CD14-positive monocyte (primary cell): ENCODE measurements around the gene PNPLA7. TPM values are rescaled to one million over a fixed set of nuclear protein-coding genes. Genes with fewer than 3 reads are reported as not detected.
A peak's percentile ranks its signal among the peaks of the same experiment; 100 is the strongest.

Source experiments
- DNase-seq, 3 donors: peaks; one replicate each; pipeline ENCODE4 v3.0.0-alpha.2; 2011 to 2022
- H2AFZ ChIP-seq: 2 replicates; pipeline ENCODE4 v1.6.0; 2012; ENCODE audit warnings: mild to moderate bottlenecking, low read depth, low read length, inconsistent platforms; ENCODE audit not compliant: insufficient read depth, poor library complexity, severe bottlenecking
- H3K27ac ChIP-seq, 2 donors: 1 replicate in 1 of 2; 2 replicates in 1 of 2; pipeline ENCODE4 v1.5.1; 2012 to 2013; ENCODE audit warnings: low read length in 2 of 2, control low read depth in 1 of 2, inconsistent platforms in 1 of 2, low read depth in 1 of 2, mild to moderate bottlenecking in 1 of 2
- H3K27me3 ChIP-seq, 2 donors: one replicate each; pipeline versions ENCODE4 v1.6.0 to v1.6.1; 2011 to 2013; ENCODE audit warnings: low read length in 2 of 2; ENCODE audit not compliant: control insufficient read depth in 2 of 2, insufficient read depth in 2 of 2
- H3K36me3 ChIP-seq, 2 donors: replicated peaks in 1 of 2; 1 replicate in 1 of 2; 2 replicates in 1 of 2; pipeline versions ENCODE4 v1.5.1 to v1.6.1; 2012 to 2013; ENCODE audit warnings: low read length in 2 of 2, control low read depth in 1 of 2, inconsistent platforms in 1 of 2, mild to moderate bottlenecking in 1 of 2; ENCODE audit not compliant: insufficient read depth in 2 of 2, control insufficient read depth in 1 of 2
- H3K4me1 ChIP-seq, 2 donors: 1 replicate in 1 of 2; 2 replicates in 1 of 2; pipeline versions ENCODE4 v1.5.1 to v1.6.1; 2012 to 2013; ENCODE audit warnings: low read length in 2 of 2, control low read depth in 1 of 2, inconsistent platforms in 1 of 2, mild to moderate bottlenecking in 1 of 2, moderate library complexity in 1 of 2; ENCODE audit not compliant: insufficient read depth in 2 of 2, control insufficient read depth in 1 of 2
- H3K4me2 ChIP-seq: replicated peaks from 2 replicates; pipeline ENCODE3; 2012; ENCODE audit warnings: low read length, moderate library complexity, mild to moderate bottlenecking; ENCODE audit not compliant: poor library complexity, severe bottlenecking; ENCODE audit errors: extremely low read depth
- H3K4me3 ChIP-seq, 3 experiments: fragments of 200-600 bp in 1 of 3; sonication (generic) in 1 of 3; replicated peaks in 1 of 3; 1 replicate in 2 of 3; 2 replicates in 1 of 3; pipeline ENCODE4 v1.5.1; 2011 to 2013; ENCODE audit warnings: low read length in 3 of 3, mild to moderate bottlenecking in 3 of 3, control low read depth in 2 of 3, low read depth in 2 of 3, inconsistent platforms in 1 of 3, moderate library complexity in 1 of 3
- H3K79me2 ChIP-seq: 2 replicates; pipeline ENCODE4 v1.6.0; 2012; ENCODE audit warnings: mild to moderate bottlenecking, control low read depth, inconsistent platforms, low read length, moderate library complexity; ENCODE audit not compliant: insufficient read depth
- H3K9ac ChIP-seq: 2 replicates; pipeline ENCODE4 v1.6.0; 2017; ENCODE audit warnings: low read length, mild to moderate bottlenecking; ENCODE audit not compliant: insufficient read depth, poor library complexity, severe bottlenecking
- H3K9me3 ChIP-seq, 2 donors: replicated peaks in 1 of 2; 1 replicate in 1 of 2; 2 replicates in 1 of 2; pipeline versions ENCODE4 v1.5.1 to v1.6.1; 2012 to 2013; ENCODE audit warnings: low read length in 2 of 2, control low read depth in 1 of 2; ENCODE audit not compliant: control insufficient read depth in 1 of 2, insufficient read depth in 1 of 2
- H4K20me1 ChIP-seq: 2 replicates; pipeline ENCODE4 v1.6.0; 2012; ENCODE audit warnings: mild to moderate bottlenecking, low read length, control low read depth, moderate library complexity; ENCODE audit not compliant: insufficient read depth
- H3K27ac Mint-ChIP-seq, 7 donors: one replicate each; pipeline ENCODE4 v1.8.0; 2020; ENCODE audit warnings: mild to moderate bottlenecking in 7 of 7, mixed read lengths in 7 of 7, moderate library complexity in 6 of 7, inconsistent platforms in 2 of 7
- H3K27me3 Mint-ChIP-seq, 3 donors: one replicate each; pipeline ENCODE4 v1.8.0; 2021 to 2022; ENCODE audit warnings: low read depth in 3 of 3, mild to moderate bottlenecking in 3 of 3, mixed read lengths in 3 of 3, moderate library complexity in 3 of 3, inconsistent platforms in 1 of 3
- H3K36me3 Mint-ChIP-seq, 2 donors: one replicate each; pipeline ENCODE4 v1.8.0; 2020; ENCODE audit warnings: mixed read lengths in 2 of 2, inconsistent platforms in 1 of 2, mild to moderate bottlenecking in 1 of 2
- H3K4me1 Mint-ChIP-seq: one replicate; pipeline ENCODE4 v1.8.0; 2020; ENCODE audit warnings: mild to moderate bottlenecking, mixed read lengths
- H3K4me3 Mint-ChIP-seq, 2 donors: one replicate each; pipeline ENCODE4 v1.8.0; 2020; ENCODE audit warnings: mild to moderate bottlenecking in 2 of 2, mixed read lengths in 2 of 2, moderate library complexity in 1 of 2
- H3K9me3 Mint-ChIP-seq, 7 donors: one replicate each; pipeline ENCODE4 v1.8.0; 2020 to 2022; ENCODE audit warnings: mixed read lengths in 7 of 7, mild to moderate bottlenecking in 6 of 7, moderate library complexity in 6 of 7, inconsistent platforms in 2 of 7
- WGBS: methylation state at CpG from one replicate; pipeline ENCODE4 v1.1.5; 2013; ENCODE audit warnings: missing lambda C conversion rate; ENCODE audit not compliant: insufficient coverage; 5-methylcytosine and 5-hydroxymethylcytosine counted together
- intact Hi-C, 2 donors: fragments of 100-400 bp; cut with micrococcal nuclease; formaldehyde crosslinking; loops; one replicate each; pipeline versions ENCODE4 v1.15.0 to v1.15.1; 2023
- polyA plus RNA-seq, 3 donors: library from polyadenylated mRNA; depleted of rRNA in 1 of 3; unstranded in 2 of 3; stranded (reverse) in 1 of 3; fragments of 300-500 nt in 2 of 3; fragments of >200 nt in 1 of 3; fragmentation: Illumina TruSeq in 2 of 3; gene quantifications; 1 replicate in 2 of 3; 2 replicates in 1 of 3; pipeline ENCODE4 v1.2.3, GENCODE V29; 2012 to 2021
- TF ChIP-seq, protein P1 (sequence below): fragments of 200-600 bp; IDR thresholded peaks from one replicate; pipeline ENCODE4 v1.8.0; 2022; ENCODE audit warnings: antibody characterized with exemption, mild to moderate bottlenecking

The PNPLA7 gene
- polyA plus RNA-seq, 3 donors = 0.10 to 1.1 (median 0.14) TPM

DNA sequence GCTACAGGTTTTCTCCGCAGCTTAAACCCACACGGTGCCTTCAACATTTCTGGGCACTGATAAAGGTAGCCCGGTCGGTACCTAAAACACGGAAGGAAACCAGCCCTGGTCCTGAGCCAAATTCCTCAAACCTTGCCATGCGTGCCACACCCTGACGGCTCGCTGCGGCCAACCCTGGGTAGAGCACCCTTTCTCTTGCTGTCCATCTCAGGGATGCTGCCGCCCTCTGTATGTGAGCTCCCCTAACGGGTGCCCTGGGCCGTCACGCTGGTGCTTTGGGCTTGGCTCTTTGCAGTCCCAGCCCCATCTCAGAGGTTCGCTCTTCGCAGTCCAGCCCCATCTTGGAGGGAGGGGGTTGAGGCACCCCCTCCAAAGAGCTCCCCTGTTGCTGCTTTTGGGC, 43.9 kb downstream of the PNPLA7 start:
- intact Hi-C loops = no loop called here
- WGBS = 91% methylated on average over 9 of the region's 15 CpGs
- Mint-ChIP-seq H3K4me3 (no peak overlapping the region), H3K27ac (no peak overlapping the region), H3K36me3 (no peaks in the 10 kb centered on the region), H3K27me3 (peaks cover 0 to 20% (median 3%) of the 10 kb centered on the region in 3 donors), H3K9me3 (peaks cover 20 to 53% (median 31%) of the 10 kb centered on the region in 7 donors), H3K4me1 (no peaks in the 10 kb centered on the region)
- Histone ChIP-seq H3K79me2 (no peaks in the 10 kb centered on the region), H3K4me1 (no peaks in the 10 kb centered on the region), H3K9ac (no peak overlapping the region), H2AFZ (no peak overlapping the region), H4K20me1 (no peaks in the 10 kb centered on the region), H3K36me3 (no peaks in the 10 kb centered on the region), H3K27ac (no peak overlapping the region), H3K9me3 (peaks cover 24 to 39% of the 10 kb centered on the region in 2 donors), H3K4me2 (no peak overlapping the region), H3K27me3 (no peaks in the 10 kb centered on the region), H3K4me3 (no peak overlapping the region)
- TF ChIP-seq, protein P1, sequence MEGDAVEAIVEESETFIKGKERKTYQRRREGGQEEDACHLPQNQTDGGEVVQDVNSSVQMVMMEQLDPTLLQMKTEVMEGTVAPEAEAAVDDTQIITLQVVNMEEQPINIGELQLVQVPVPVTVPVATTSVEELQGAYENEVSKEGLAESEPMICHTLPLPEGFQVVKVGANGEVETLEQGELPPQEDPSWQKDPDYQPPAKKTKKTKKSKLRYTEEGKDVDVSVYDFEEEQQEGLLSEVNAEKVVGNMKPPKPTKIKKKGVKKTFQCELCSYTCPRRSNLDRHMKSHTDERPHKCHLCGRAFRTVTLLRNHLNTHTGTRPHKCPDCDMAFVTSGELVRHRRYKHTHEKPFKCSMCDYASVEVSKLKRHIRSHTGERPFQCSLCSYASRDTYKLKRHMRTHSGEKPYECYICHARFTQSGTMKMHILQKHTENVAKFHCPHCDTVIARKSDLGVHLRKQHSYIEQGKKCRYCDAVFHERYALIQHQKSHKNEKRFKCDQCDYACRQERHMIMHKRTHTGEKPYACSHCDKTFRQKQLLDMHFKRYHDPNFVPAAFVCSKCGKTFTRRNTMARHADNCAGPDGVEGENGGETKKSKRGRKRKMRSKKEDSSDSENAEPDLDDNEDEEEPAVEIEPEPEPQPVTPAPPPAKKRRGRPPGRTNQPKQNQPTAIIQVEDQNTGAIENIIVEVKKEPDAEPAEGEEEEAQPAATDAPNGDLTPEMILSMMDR = no peak
- no peak for DNase-seq

DNA sequence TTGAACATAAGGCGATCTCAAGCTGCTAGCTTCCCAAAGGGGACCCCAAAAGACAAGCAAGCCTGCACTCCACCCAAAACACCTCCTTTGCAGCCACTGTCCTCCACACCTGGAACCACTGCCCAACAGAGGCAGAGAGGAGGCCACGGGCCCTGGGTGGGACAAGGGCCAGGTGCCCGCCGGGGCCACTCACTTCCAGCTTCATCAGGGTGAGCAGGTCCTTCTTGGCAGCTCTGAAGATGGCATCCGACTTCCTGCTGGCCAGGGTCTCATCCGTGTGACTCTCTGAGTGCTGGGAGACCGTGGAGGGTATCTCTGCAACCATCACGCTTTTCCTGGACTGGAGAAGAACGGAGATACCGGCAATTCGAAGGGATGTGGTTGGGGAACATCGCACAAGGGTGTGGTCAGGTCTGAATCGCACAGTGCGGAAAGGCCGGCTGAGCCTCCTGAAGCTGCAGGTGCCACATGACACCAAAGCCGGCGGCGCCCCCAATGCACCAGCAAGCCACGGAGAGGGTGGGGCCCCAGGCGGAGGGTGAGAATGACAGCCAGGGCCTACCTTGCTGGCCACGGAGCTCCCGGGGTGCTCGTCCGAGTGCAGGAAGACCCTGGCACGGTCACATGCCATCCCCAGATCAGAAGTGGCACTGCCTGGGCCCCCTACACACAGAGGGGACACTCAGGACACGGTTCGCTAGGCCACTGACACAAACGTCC, 44.6 kb downstream of the PNPLA7 start:
- no peak for DNase-seq
- no peak overlapping the region for H3K4me3 ChIP-seq
- H2AFZ ChIP-seq = no peak overlapping the region
- H3K4me2 ChIP-seq = no peak overlapping the region
- no peaks in the 10 kb centered on the region for H3K27me3 ChIP-seq
- no peaks in the 10 kb centered on the region for H3K36me3 Mint-ChIP-seq
- no peak overlapping the region for H3K27ac ChIP-seq
- no peaks in the 10 kb centered on the region for H3K79me2 ChIP-seq
- H3K4me1 ChIP-seq = no peaks in the 10 kb centered on the region
- peak overlapping the region in 1 of 7 donors; percentile 13 for H3K27ac Mint-ChIP-seq
- intact Hi-C loops = no loop called here
- H3K9me3 Mint-ChIP-seq = peaks cover 20 to 53% (median 32%) of the 10 kb centered on the region in 7 donors
- no peaks in the 10 kb centered on the region for H4K20me1 ChIP-seq
- TF ChIP-seq, protein P1 = no peak
- no peak overlapping the region for H3K9ac ChIP-seq
- H3K4me3 Mint-ChIP-seq = no peak overlapping the region
- H3K9me3 ChIP-seq = peaks cover 24 to 39% of the 10 kb centered on the region in 2 donors
- no peaks in the 10 kb centered on the region for H3K36me3 ChIP-seq
- H3K4me1 Mint-ChIP-seq = no peaks in the 10 kb centered on the region
- peaks cover 0 to 20% (median 3%) of the 10 kb centered on the region in 3 donors for H3K27me3 Mint-ChIP-seq
- 95% methylated on average over 28 of the region's 28 CpGs for WGBS
